ENCODE measurements around the gene FIBCD1. TPM values are rescaled to one million over a fixed set of nuclear protein-coding genes. Genes with fewer than 3 reads are reported as not detected.

FIBCD1 gene
- polyA plus RNA-seq, 1 donor (not counting 4 experiments of a cell fraction or from before 2014, with no cell fraction given) = 0.79 TPM

DNA sequence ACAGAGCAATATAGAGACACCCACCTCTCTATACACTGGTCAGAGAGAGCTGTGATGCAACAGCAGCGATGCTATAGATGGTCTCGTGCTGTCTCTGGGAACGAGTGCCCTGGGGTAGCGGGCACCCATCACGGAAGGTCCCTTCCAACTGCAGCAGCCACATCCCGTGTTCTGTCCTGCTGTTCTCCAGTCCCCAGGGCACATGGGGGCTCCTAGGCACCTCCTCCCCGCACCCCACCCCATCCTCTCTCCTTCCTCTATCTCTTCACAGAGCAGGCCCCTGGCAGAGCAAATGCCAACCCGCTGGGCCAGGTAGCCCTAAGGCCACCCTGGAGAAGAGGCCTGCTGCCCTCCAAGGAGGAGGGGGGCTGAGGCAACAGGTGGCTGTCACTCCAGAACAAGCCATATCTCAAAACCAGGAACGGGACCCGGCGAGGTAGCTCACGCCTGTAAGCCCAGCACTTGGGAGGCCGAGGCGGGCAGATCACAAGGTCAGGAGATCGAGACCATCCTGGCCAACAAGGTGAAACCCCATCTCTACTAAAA lies 8.2 kb downstream of the FIBCD1 start:
- Histone ChIP-seq H3K4me1 (ENCODE audit: control insufficient read depth, extremely low read depth, insufficient read depth, low read length) (peaks cover 50% of the 10 kb centered on the region), H3K9me1 (ENCODE audit: control insufficient read depth, extremely low read depth, insufficient read depth, low read length) (no peaks in the 10 kb centered on the region), H3K9ac (ENCODE audit: control insufficient read depth, extremely low read depth, insufficient read depth, low read length) (no peak overlapping the region), H3K4me2 (ENCODE audit: control insufficient read depth, extremely low read depth, insufficient read depth, low read depth, low read length) (no peak overlapping the region), H3K4me3 (ENCODE audit: control insufficient read depth in 2 of 3, extremely low read depth in 1 of 3, insufficient read depth in 2 of 3, low read depth in 1 of 3, low read length in 3 of 3) (no peak overlapping the region), H3K27ac (ENCODE audit: control insufficient read depth, insufficient read depth, low read length) (no peak overlapping the region), H3K9me3 (ENCODE audit: control insufficient read depth, low read depth, low read length) (no peaks in the 10 kb centered on the region), H3K36me3 (ENCODE audit: control insufficient read depth in 2 of 2, extremely low read depth in 1 of 2, insufficient read depth in 2 of 2, low read length in 2 of 2) (no peaks in the 10 kb centered on the region), H2AFZ (ENCODE audit: control insufficient read depth, low read length) (no peak overlapping the region), H4K20me1 (ENCODE audit: control insufficient read depth, extremely low read depth, insufficient read depth, low read length) (no peaks in the 10 kb centered on the region), H3K79me2 (ENCODE audit: control insufficient read depth, insufficient read depth, low read length) (no peaks in the 10 kb centered on the region), H3K27me3 (ENCODE audit: control insufficient read depth, extremely low read depth, insufficient read depth, low read length) (peaks cover 32% of the 10 kb centered on the region)
- dilution Hi-C loops (cut with MboI; ENCODE audit: extremely low pct_ligation_motif_present, low sequenced_read_pairs) = no loop called here
- FAIRE-seq (no peak), DNase-seq (ENCODE audit: low read depth, low spot score) (no peak)
- no peak for TF ChIP-seq EZH2 (IDR thresholded peaks at IDR 0.05; ENCODE audit: low read length)
- TF ChIP-seq, protein P1, sequence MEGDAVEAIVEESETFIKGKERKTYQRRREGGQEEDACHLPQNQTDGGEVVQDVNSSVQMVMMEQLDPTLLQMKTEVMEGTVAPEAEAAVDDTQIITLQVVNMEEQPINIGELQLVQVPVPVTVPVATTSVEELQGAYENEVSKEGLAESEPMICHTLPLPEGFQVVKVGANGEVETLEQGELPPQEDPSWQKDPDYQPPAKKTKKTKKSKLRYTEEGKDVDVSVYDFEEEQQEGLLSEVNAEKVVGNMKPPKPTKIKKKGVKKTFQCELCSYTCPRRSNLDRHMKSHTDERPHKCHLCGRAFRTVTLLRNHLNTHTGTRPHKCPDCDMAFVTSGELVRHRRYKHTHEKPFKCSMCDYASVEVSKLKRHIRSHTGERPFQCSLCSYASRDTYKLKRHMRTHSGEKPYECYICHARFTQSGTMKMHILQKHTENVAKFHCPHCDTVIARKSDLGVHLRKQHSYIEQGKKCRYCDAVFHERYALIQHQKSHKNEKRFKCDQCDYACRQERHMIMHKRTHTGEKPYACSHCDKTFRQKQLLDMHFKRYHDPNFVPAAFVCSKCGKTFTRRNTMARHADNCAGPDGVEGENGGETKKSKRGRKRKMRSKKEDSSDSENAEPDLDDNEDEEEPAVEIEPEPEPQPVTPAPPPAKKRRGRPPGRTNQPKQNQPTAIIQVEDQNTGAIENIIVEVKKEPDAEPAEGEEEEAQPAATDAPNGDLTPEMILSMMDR (optimal IDR thresholded peaks at IDR 0.05 in 1 of 3, IDR thresholded peaks at IDR 0.05 in 1 of 3, conservative IDR thresholded peaks at IDR 0.05 in 1 of 3; ENCODE audit: extremely low read depth in 1 of 3, insufficient read depth in 2 of 3, low read length in 3 of 3) = no peak

DNA sequence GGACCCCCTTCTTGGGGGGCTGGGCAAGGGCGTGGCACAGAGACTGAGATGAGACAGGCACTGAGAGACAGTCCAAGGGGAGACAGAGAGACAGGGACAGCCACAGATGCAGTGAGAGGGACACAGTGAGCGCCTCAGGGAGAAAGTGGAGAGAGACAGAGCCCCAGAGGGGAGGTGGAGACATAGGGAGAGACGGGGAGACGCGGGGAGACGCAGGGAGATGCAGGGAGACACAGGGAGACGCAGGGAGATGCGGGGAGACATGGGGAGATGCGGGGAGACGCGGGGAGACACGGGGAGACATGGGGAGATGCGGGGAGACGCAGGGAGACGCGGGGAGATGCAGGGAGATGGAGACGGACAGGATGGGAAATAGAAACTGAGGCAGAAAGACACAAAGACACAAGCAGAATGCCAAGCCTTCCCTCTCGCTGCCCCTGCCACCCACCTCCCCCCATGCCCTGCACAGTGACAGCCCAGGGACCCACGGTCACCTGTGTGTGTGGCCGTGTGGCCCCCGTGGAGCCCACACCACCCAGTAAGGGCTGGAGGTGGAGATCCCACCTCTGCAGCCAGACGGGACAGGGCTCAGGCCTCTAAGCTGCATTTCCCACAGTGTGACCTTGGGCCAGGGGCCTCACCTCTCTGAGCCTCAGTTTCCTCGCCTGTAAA lies 8.8 kb downstream of the FIBCD1 start:
- Histone ChIP-seq H3K36me3 (ENCODE audit: control insufficient read depth in 2 of 2, extremely low read depth in 1 of 2, insufficient read depth in 2 of 2, low read length in 2 of 2) (no peaks in the 10 kb centered on the region), H3K9me1 (ENCODE audit: control insufficient read depth, extremely low read depth, insufficient read depth, low read length) (no peaks in the 10 kb centered on the region), H3K9me3 (ENCODE audit: control insufficient read depth, low read depth, low read length) (no peaks in the 10 kb centered on the region), H3K79me2 (ENCODE audit: control insufficient read depth, insufficient read depth, low read length) (no peaks in the 10 kb centered on the region), H4K20me1 (ENCODE audit: control insufficient read depth, extremely low read depth, insufficient read depth, low read length) (no peaks in the 10 kb centered on the region), H2AFZ (ENCODE audit: control insufficient read depth, low read length) (no peak overlapping the region), H3K4me3 (ENCODE audit: control insufficient read depth in 2 of 3, extremely low read depth in 1 of 3, insufficient read depth in 2 of 3, low read depth in 1 of 3, low read length in 3 of 3) (no peak overlapping the region), H3K4me1 (ENCODE audit: control insufficient read depth, extremely low read depth, insufficient read depth, low read length) (peaks cover 44% of the 10 kb centered on the region), H3K27ac (ENCODE audit: control insufficient read depth, insufficient read depth, low read length) (no peak overlapping the region), H3K4me2 (ENCODE audit: control insufficient read depth, extremely low read depth, insufficient read depth, low read depth, low read length) (no peak overlapping the region), H3K9ac (ENCODE audit: control insufficient read depth, extremely low read depth, insufficient read depth, low read length) (no peak overlapping the region), H3K27me3 (ENCODE audit: control insufficient read depth, extremely low read depth, insufficient read depth, low read length) (peaks cover 32% of the 10 kb centered on the region)
- no peak for DNase-seq (ENCODE audit: low read depth, low spot score)
- no peak for FAIRE-seq
- TF ChIP-seq, protein P1 (optimal IDR thresholded peaks at IDR 0.05 in 1 of 3, IDR thresholded peaks at IDR 0.05 in 1 of 3, conservative IDR thresholded peaks at IDR 0.05 in 1 of 3; ENCODE audit: extremely low read depth in 1 of 3, insufficient read depth in 2 of 3, low read length in 3 of 3) = no peak
- no peak for TF ChIP-seq EZH2 (IDR thresholded peaks at IDR 0.05; ENCODE audit: low read length)
- dilution Hi-C loops (cut with MboI; ENCODE audit: extremely low pct_ligation_motif_present, low sequenced_read_pairs) = no loop called here

Measured in keratinocyte (primary cell).